ENCODE results near the gene HEMGN.

The HEMGN gene

GRCh38 chr9:97895211-97895610 is 42.8 kb downstream of the HEMGN start:
- FAIRE-seq: no peak

- FAIRE-seq: no peak
Measured at GRCh38 chr9:97892421-97892820, 45.6 kb downstream of the HEMGN start.

- FAIRE-seq: no peak
Measured at GRCh38 chr9:97891736-97892135, 46.2 kb downstream of the HEMGN start.

DNA sequence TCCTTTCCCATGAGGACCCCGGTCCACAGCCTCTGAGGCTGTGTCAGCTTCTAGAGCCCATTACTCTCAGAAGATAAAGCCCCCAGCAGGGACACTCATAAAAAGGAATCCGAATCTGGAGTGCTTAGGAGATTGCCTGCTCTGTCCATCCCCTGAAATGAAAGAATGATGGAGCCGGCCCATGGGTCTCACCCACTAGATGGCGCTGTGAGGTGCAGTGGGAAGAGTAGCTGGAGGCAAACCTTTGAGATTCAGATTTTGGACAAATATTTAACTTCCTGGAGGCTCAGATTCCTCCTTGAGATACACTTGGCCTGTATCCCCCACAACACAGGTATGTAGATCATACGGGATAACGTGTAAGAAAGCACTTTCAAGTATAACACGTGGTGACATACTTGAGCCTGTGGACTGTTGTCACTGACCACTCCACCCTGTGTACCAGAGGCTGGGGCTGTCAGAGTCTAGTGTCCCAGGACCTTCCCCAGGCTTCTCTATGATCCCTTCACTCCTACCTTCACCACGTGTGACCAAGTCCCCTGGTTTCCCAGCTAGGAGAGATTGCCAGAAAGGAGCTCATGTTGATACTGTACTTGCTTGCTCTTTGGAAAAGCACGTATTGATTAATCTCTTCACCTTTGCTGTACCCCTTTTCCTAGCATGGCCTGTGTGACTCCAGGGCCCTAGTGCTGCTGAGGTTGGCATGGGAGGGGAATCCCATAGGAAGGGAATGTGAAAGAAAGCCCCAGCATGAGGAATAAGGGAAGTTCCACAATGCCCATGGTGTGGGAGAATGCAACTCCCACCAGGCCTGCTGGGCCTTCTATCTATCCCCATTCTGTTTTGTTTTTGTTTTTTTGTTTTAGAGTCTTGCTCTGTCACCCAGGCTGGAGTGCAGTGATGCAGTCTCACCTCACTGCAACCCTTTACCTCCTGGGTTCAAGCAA is 47.8 kb downstream of the HEMGN start:
- FAIRE-seq: no peak

GRCh38 chr9:97880336-97880735 is 57.6 kb downstream of the HEMGN start:
- FAIRE-seq: no peak
